OCI-M2 (cell line): ENCODE results near the gene BRK1.
"Not testable (repeated sequence)": the region's sequence is repeated elsewhere in the genome, so short reads cannot be mapped to it uniquely, and the experiment has no call there.

ENCODE experiments used
- DNase-seq: peaks from one replicate; lab custom pipeline; 2025; ENCODE audit not compliant: unreplicated experiment; lab: John Stamatoyannopoulos, UW

BRK1 gene

DNA sequence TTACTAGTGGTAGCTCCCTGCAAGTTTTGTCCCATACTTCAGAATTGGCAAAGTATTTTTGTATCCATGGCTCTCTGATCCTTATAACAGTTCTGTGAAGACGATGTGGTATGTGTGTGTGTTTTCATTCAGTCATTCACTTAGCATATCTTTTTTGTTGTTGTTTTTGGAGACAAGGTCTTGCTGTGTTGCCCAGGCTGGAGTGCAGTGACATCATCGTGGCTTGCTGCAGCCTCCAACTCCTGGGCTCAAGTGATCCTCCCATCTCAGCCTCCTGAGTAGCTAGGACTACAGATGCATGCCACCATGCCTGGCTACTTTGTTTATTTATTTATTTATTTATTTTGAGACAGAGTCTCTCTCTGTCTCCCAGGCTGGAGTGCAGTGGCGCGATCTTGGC lies 60.7 kb downstream of the BRK1 start:
- DNase-seq = not testable (repeated sequence)
